D721Med (cell line): ENCODE results near the gene APLF.
"Not testable (repeated sequence)": the region's sequence is repeated elsewhere in the genome, so short reads cannot be mapped to it uniquely, and the experiment has no call there.

Experiments
- DNase-seq: peaks from one replicate; pipeline ENCODE4 v3.0.0; 2011; ENCODE audit warnings: low spot score; ENCODE audit not compliant: insufficient read length
- FAIRE-seq: peaks from 2 replicates; lab custom pipeline; 2011; peaks lifted over from hg19 to GRCh38; lab: Jason Lieb, UNC
- CTCF ChIP-seq: IDR thresholded peaks from 2 replicates; pipeline ENCODE4 v1.5.1; 2012; ENCODE audit warnings: mild to moderate bottlenecking, control low read depth; ENCODE audit not compliant: insufficient read depth; ENCODE audit errors: missing control alignments

The APLF gene

GRCh38 chr2:68537809-68538208, 70.4 kb downstream of the APLF start:
- DNase-seq: no peak
- no peak for FAIRE-seq
- no peak for TF ChIP-seq CTCF

- TF ChIP-seq CTCF: no peak
- no peak for DNase-seq
- FAIRE-seq: no peak
Observed at GRCh38 chr2:68544811-68545210, 77.4 kb downstream of the APLF start.

GRCh38 chr2:68548396-68548795, 81.0 kb downstream of the APLF start:
- no peak for DNase-seq
- no peak for TF ChIP-seq CTCF
- no peak for FAIRE-seq

- no peak for TF ChIP-seq CTCF
- FAIRE-seq (no peak), DNase-seq (no peak)
Observed at GRCh38 chr2:68553098-68553497, 85.7 kb downstream of the APLF start.

- DNase-seq, FAIRE-seq: not testable (repeated sequence)
Observed at GRCh38 chr2:68555425-68556206, 88.2 kb downstream of the APLF start.

- TF ChIP-seq CTCF: no peak
- DNase-seq: no peak
- no peak for FAIRE-seq
Observed at GRCh38 chr2:68556381-68556780, 89.0 kb downstream of the APLF start.

GRCh38 chr2:68558576-68558975, 91.2 kb downstream of the APLF start:
- no peak for DNase-seq
- no peak for TF ChIP-seq CTCF
- FAIRE-seq: no peak
